A549 (cell line): Measurements from ENCODE around the gene SRGAP3.

Experiments
- CTCF ChIP-seq: fragments of >200 bp; sonication (Bioruptor Twin); formaldehyde crosslinking; IDR thresholded peaks from 3 replicates; pipeline ENCODE4 v1.5.1; 2016
- EP300 ChIP-seq, 2 experiments: fragments of >200 bp; sonication (Bioruptor Twin); formaldehyde crosslinking; IDR thresholded peaks; 2 replicates in 1 of 2; 3 replicates in 1 of 2; pipeline ENCODE4 v1.6.1; 2016 to 2017
- ESRRA ChIP-seq: fragments of 150-350 bp; IDR thresholded peaks from 2 replicates; pipeline ENCODE4 v1.6.1; 2014; ENCODE audit warnings: mild to moderate bottlenecking, low read length, borderline replicate concordance
- JUN ChIP-seq, 2 experiments: fragments of >200 bp; sonication (Bioruptor Twin); formaldehyde crosslinking; IDR thresholded peaks; 2 replicates in 1 of 2; 3 replicates in 1 of 2; pipeline ENCODE4 v1.6.1; 2016 to 2017
- POLR2AphosphoS2 ChIP-seq: conservative IDR thresholded peaks from 2 replicates; pipeline ENCODE4 v1.6.1; 2012; ENCODE audit warnings: low read length, improper control_type of control experiment, inconsistent platforms
- SMC3 ChIP-seq: fragments of >200 bp; sonication (Bioruptor Twin); formaldehyde crosslinking; IDR thresholded peaks from 3 replicates; pipeline ENCODE4 v1.6.1; 2018; ENCODE audit warnings: inconsistent platforms

- TF ChIP-seq JUN (IDR thresholded peaks at IDR 0.05) (no peak), CTCF (no peak), ESRRA (no peak), POLR2AphosphoS2 (no peak), SMC3 (no peak), EP300 (IDR thresholded peaks at IDR 0.05) (no peak)
Measured at GRCh38 chr3:9260305-9260704, 10.9 kb upstream of the SRGAP3 start.
